Measurements from ENCODE around the gene GMDS.

The GMDS gene

DNA sequence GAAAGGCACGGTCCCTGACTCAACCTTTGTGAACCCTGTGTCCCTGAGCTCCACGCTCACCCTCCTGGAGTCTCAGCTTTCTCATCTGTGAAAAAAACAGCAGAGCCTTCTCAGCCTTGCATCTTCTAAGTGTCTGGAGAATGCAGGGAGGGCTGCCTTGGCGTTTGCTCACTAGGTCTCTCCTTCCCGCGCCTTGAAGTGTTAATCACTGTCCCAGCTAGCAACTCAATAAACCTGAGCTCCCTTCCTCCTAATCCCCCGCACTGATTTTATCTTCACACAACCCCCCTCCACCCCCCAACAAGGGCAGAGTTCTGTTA is 670.6 kb downstream of the GMDS start:
- no peak for DNase-seq (ENCODE audit: low read depth)
- H3K4me3 ChIP-seq (ENCODE audit: low read depth, low read length) = no peak overlapping the region

GRCh38 chr6:1574083-1574761 is 671.2 kb downstream of the GMDS start:
- no peak overlapping the region for H3K4me3 ChIP-seq (ENCODE audit: low read depth, low read length)
- no peak for TF ChIP-seq CTCF (IDR thresholded peaks at IDR 0.05; ENCODE audit: insufficient read depth, low read depth, low read length, missing control alignments)
- DNase-seq (ENCODE audit: low read depth) = peak; percentile 32

More for the DNA sequence above, 670.6 kb downstream of the GMDS start:
- TF ChIP-seq CTCF (IDR thresholded peaks at IDR 0.05; ENCODE audit: insufficient read depth, low read depth, low read length, missing control alignments) = no peak
